Stimulated activated CD8-positive, alpha-beta memory T cell treated with anti-CD3 and anti-CD28 coated beads, Interleukin-12 subunit alpha, Interleukin-12 subunit beta, amount 100 ng/mL, for 24 hours (primary cell): ENCODE results near the gene ADORA2A.

Experiments
- DNase-seq: peaks from one replicate; pipeline ENCODE4 v3.0.0-alpha.2; 2020; ENCODE audit errors: extremely low read depth

The ADORA2A gene

GRCh38 chr22:24432059-24432853, 4.9 kb downstream of the ADORA2A start:
- DNase-seq = no peak

- no peak for DNase-seq
These were observed 5.8 kb downstream of the ADORA2A start for GRCh38 chr22:24433001-24433827.

DNA sequence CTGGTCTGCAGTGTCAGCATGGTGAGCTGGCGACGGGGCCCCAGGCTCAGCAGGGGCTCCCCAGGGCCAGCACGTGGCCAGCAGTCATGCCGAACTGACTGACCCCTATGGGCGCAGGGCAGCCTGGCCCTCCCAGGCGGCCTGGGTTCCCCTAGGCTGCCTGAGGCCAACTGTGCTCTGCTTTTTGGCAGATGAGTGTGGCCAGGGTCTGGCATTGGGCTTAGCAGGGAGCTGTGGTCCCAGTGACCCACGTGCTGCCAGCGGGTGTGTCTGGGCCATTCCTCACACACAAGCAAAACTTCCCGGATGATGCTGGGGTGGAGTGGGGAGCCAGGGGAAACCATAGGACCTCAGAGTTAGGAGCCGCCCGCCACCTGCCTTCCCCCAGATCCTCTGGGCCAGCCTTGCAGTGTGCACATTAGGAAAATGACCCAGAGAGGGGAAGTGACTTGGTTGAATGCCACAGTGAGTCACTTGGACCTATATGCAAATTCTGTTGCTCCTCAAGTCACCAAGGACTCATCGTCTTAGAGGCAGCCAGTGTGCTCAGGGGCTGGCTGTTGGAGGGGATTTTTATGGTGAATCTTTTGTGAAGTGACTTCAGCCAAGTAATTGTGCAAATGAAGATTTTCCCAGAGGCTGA, 6.5 kb downstream of the ADORA2A start:
- DNase-seq = no peak

GRCh38 chr22:24434471-24435322, 7.3 kb downstream of the ADORA2A start:
- no peak for DNase-seq

GRCh38 chr22:24435323-24435645, 7.9 kb downstream of the ADORA2A start:
- DNase-seq = no peak

DNA sequence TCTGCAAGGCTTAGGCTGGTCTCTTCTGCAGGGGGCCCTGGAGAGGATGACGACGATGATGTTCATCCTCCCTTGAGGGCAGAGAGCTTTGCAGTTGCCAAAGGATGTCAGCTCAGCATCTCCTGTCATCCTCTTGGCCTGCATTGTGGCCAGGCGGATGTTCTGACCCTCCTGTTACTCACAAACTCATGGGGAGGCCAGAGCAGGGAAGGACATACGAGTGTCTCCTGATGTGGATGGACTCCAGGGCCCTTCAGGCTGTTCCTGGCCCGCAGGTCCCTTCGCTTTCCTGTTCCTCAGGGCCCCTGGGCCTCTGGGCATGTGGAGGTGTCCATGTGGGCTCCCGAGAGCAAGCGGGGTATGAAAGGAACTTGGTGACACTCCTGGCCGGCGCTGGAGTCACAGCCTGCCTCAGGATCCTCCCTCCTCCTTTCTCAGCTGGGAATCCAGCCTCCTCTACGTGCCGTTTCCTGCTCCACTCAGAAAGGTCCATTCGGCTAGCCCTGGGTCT, 8.5 kb downstream of the ADORA2A start:
- no peak for DNase-seq

DNA sequence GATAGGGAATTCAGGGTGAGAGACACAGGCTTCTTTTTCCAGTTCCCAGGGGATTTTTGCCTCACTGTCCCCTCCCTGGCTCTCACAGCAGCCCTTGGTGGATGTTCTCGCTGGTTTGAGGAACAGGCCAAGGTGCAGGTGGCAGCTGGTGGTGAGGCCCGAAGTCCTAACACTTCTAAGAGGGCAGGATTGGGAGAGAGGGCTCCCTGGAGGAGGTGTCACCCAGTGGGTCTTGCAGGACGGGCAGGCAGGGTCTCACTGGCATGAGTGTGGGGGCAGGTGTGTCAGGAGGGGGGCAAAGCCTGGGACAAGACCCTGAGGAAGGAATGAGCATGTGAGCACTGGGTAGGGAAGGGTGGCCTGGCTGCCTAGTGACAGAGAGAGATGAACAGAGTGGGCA, 9.2 kb downstream of the ADORA2A start:
- DNase-seq = no peak

- DNase-seq = no peak
These were observed 9.7 kb downstream of the ADORA2A start for GRCh38 chr22:24437091-24437490.

DNA sequence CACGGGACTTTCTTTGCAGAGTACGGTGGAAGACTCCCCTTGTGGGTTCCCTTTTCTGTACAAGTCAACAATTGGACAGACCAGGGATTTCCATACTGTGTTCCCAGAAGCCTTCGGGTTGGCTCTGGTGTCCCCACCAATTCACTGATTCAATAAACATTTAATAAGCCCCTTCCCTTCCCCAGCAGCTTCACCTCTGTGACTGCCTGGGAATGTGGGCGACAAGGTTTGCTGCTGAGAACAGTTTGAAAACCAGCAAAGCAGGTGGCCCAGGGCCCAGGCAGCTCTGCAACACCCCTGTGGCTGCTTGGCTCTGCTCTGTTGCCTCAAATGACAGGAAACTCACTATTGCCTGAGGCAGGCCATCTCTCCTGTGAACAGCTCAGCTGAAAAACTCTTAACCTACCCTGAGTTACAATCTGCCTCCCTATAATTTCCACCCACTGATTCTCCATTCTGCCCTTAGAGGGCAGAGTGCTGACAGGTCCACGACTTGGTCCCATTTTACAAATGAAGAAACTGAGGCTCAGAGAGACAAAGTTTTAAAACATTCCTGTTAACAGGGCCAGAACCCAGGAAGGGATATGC, 10.4 kb downstream of the ADORA2A start:
- no peak for DNase-seq

- no peak for DNase-seq
These were observed 12.9 kb downstream of the ADORA2A start for GRCh38 chr22:24440270-24440717.

DNA sequence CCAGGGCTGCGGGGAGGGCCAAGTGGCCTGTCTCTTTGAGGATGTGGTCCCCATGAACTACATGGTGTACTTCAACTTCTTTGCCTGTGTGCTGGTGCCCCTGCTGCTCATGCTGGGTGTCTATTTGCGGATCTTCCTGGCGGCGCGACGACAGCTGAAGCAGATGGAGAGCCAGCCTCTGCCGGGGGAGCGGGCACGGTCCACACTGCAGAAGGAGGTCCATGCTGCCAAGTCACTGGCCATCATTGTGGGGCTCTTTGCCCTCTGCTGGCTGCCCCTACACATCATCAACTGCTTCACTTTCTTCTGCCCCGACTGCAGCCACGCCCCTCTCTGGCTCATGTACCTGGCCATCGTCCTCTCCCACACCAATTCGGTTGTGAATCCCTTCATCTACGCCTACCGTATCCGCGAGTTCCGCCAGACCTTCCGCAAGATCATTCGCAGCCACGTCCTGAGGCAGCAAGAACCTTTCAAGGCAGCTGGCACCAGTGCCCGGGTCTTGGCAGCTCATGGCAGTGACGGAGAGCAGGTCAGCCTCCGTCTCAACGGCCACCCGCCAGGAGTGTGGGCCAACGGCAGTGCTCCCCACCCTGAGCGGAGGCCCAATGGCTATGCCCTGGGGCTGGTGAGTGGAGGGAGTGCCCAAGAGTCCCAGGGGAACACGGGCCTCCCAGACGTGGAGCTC, 13.5 kb downstream of the ADORA2A start:
- no peak for DNase-seq

DNA sequence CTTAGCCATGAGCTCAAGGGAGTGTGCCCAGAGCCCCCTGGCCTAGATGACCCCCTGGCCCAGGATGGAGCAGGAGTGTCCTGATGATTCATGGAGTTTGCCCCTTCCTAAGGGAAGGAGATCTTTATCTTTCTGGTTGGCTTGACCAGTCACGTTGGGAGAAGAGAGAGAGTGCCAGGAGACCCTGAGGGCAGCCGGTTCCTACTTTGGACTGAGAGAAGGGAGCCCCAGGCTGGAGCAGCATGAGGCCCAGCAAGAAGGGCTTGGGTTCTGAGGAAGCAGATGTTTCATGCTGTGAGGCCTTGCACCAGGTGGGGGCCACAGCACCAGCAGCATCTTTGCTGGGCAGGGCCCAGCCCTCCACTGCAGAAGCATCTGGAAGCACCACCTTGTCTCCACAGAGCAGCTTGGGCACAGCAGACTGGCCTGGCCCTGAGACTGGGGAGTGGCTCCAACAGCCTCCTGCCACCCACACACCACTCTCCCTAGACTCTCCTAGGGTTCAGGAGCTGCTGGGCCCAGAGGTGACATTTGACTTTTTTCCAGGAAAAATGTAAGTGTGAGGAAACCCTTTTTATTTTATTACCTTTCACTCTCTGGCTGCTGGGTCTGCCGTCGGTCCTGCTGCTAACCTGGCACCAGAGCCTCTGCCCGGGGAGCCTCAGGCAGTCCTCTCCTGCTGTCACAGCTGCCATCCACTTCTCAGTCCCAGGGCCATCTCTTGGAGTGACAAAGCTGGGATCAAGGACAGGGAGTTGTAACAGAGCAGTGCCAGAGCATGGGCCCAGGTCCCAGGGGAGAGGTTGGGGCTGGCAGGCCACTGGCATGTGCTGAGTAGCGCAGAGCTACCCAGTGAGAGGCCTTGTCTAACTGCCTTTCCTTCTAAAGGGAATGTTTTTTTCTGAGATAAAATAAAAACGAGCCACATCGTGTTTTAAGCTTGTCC, 14.3 kb downstream of the ADORA2A start:
- DNase-seq = no peak

DNA sequence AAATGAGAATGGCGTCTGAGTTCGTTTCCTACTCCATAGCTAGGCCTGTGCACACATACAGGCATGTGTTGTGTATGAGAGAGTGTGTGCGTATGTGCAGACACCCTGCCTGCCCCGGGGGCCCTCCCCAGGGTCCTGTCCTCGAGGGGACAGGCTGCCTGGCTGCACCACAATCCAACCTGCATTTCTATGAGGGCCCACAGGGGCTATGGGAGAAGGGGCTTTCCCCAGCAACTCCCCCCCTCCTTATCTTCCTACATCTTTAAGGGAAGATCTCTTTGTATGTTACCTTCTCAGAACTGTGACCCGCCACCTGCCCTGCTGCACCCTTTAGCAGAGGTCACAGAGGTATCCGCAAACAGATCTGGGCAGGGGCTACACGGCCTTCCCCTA, 14.9 kb downstream of the ADORA2A start:
- DNase-seq = no peak

- DNase-seq = no peak
These were observed 16.3 kb downstream of the ADORA2A start for GRCh38 chr22:24443668-24444067.

DNA sequence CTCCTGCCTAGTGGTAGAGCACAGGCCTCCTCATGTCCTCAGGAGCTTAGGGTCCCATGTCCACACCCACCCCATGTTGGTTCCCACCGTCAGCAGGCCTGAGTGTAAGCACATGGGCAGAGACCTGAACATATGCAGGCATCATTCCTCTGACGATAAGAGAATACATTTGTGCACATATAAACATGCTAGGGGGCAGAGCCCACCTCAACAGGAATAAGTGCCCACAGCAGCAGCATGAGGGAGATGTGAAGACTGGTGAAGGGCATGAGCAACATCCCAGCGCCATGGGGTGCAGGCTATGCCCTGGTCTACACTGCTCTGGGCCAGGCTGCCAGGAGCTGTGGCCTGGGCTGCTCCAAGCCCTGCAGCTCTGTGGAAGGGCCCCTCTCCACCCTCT, 16.9 kb downstream of the ADORA2A start:
- DNase-seq = no peak

DNA sequence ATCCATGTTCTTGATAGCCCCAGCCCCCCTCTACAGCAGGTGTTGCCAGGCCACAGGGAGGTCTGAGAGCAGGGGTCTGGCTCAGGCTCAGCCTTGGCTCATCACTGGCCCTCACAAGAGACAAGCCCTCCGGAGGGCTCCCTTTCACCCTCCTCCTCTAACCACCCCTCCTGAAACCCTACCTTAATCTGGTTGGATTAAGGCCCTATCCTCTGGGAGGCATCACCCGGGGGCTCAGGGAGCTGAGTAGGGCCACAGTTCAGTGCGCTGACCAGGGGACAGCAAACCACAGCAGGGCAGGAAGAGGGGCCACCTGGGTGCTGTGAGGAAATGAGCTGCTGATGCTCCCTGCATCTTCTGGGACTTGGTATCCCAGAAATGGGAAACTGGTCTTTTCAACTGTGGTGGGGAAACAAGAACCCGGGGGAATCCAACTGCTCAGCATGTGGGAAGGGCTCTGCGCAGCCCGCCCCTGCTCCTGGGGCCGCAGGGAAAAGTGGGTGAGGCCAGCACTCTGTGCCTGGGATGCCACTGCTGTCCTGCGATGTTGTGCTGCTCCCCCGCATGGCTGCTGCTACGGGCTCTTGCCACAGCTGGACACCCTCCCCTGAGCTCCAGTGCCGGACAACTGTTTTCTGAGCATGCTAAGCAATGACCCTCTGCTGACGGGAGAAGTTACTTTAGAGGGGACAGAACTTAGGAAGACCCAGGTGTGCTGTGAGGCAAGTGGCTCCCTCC, 17.5 kb downstream of the ADORA2A start:
- no peak for DNase-seq

GRCh38 chr22:24445481-24446259, 18.3 kb downstream of the ADORA2A start:
- DNase-seq = no peak

DNA sequence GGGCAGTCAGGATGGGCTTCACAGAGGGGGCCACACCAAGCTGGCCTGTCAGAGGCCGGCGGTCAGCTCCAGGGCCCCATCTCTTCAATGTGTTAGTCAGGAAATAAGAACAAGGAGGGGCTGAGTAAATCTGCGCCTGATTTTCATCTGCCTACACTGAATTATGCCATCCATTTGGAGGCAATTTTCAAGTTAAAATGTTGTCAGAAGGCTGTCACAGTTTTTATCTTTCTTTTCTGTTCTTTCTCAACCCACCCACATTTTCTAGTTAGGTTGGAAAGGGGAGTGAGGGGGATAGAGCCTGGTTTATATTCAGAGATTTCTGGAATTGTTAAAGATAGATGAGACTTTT, 18.8 kb downstream of the ADORA2A start:
- no peak for DNase-seq
